Astrocyte of the cerebellum (primary cell): ENCODE results near the gene STRA6.

Source experiments
- DNase-seq: peaks from one replicate; pipeline ENCODE4 v3.0.0-alpha.2; 2011; ENCODE audit warnings: low read depth
- H3K4me3 ChIP-seq: 2 replicates; pipeline ENCODE4 v1.5.1; 2011; ENCODE audit warnings: mild to moderate bottlenecking, low read depth, low read length, moderate library complexity
- CTCF ChIP-seq: IDR thresholded peaks from 2 replicates; pipeline ENCODE4 v1.5.1; 2012; ENCODE audit warnings: low read length, low read depth, moderate library complexity, mild to moderate bottlenecking; ENCODE audit errors: missing control alignments
- in situ Hi-C: cut with HindIII; loops from 2 replicates; pipeline ENCODE4 v1.10.0; 2017; ENCODE audit warnings: low sequenced_read_pairs

Gene STRA6

GRCh38 chr15:74234598-74234875 is 31.9 kb upstream of the STRA6 start:
- DNase-seq = no peak
- no peak for TF ChIP-seq CTCF
- no peak overlapping the region for H3K4me3 ChIP-seq
- in situ Hi-C loops = no loop called here

GRCh38 chr15:74233851-74234597 is 31.4 kb upstream of the STRA6 start:
- DNase-seq = no peak
- in situ Hi-C loops = no loop called here
- H3K4me3 ChIP-seq = no peak overlapping the region
- no peak for TF ChIP-seq CTCF

DNA sequence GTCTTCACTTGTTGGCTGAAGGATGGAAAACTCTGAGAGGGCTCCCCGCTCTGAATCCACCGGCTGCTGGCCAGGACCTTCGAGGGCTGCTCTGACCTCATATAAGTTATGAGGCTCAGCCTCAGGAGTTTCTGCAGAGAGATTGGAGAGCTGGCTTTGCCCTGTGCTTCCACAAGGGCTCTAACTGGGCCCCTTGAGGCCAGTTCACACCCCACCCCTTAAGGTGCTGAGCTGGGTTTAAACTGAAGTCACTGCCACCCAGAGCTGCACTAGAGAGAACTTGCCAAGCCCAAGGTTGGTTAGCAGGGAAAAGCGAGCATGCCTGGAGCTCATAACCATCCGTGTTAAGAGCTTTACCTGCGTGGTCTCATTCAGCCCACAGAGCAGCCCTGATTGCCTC is 30.8 kb upstream of the STRA6 start:
- in situ Hi-C loops = no loop called here
- DNase-seq = no peak
- no peak for TF ChIP-seq CTCF

DNA sequence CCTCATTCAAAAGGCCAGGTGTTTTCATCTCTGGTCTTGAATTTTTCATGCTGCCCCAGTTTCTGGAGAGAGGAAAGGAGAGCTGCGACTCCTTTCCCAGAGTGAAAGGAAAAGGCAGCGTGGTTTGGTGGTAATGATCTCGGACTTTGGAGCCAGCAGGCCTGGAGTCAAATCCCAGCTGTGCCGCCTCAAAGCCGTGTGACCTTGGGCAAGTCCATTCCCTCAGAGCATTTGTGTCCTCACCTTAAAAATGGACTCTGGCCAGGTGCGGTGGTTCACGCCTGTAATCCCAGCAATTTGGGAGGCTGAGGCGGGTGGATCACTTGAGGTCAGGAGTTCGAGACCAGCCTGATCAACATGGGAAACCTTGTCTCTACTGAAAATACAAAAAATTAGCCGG is 28.9 kb upstream of the STRA6 start:
- in situ Hi-C loops = no loop called here
- TF ChIP-seq CTCF = no peak
- no peak for DNase-seq
- H3K4me3 ChIP-seq = no peak overlapping the region

More for the DNA sequence above, 30.8 kb upstream of the STRA6 start:
- H3K4me3 ChIP-seq = no peak overlapping the region

DNA sequence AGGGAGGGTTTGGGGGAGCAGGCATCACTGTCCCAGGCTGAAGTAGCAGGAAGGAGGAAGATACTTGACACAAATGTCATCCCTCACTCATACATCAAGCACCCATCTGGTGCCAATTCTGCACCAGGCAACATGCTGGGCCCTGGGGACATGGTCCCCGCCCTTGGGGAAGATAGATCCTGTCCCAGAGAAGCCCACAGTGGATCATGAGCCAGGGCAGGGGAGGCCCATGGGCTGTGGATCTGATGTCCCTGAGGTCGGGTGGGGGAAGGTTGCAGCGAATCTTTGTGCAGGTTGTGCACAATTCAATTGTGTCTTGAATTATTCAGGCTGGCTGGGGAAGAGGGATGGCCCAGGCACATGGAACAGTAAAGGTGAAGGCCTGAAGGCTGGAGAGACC is 27.1 kb upstream of the STRA6 start:
- no peak for DNase-seq
- TF ChIP-seq CTCF = no peak
- in situ Hi-C loops = no loop called here

DNA sequence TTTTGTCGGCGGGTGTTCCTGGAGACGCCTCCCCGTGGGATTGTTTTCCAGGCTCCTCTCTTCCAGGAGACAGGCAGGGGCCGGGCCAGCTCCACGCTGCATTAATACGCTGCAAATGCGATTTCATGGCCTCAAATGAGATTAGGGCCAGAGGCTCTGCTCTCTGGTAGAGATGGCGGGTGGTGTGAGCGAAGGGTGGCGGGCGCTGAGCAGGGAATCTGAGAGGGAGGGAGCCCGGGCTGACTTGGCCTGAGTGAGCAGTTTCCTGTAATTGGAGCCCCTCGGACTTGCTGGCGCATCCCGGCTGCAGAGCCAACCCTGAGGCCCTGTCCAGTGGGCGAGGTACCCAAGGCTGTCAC is 26.1 kb upstream of the STRA6 start:
- in situ Hi-C loops = no loop called here
- DNase-seq = no peak
- no peak overlapping the region for H3K4me3 ChIP-seq
- TF ChIP-seq CTCF = no peak

More for the DNA sequence above, 27.1 kb upstream of the STRA6 start:
- no peak overlapping the region for H3K4me3 ChIP-seq
